Hepatocyte (in vitro differentiated cells): ENCODE measurements around the gene PXDC1. TPM values are rescaled to one million over a fixed set of nuclear protein-coding genes. Genes with fewer than 3 reads are reported as not detected.

Source experiments
- DNase-seq: peaks from one replicate; pipeline ENCODE4 v3.0.0-alpha.2; 2016; ENCODE audit warnings: low spot score
- H2AFZ ChIP-seq: fragments of 200-600 bp; sonication (generic); 2 replicates; pipeline ENCODE4 v1.6.0; 2016; ENCODE audit warnings: antibody characterized with exemption, mild to moderate bottlenecking
- H3K27ac ChIP-seq: fragments of 200-600 bp; sonication (generic); 2 replicates; pipeline ENCODE4 v1.5.1; 2016; ENCODE audit warnings: mild to moderate bottlenecking
- H3K27me3 ChIP-seq: fragments of 200-600 bp; sonication (generic); 2 replicates; pipeline ENCODE4 v1.6.1; 2016
- H3K36me3 ChIP-seq: fragments of 200-600 bp; sonication (generic); replicated peaks from 2 replicates; pipeline ENCODE4 v1.5.1; 2016; ENCODE audit warnings: low read depth; ENCODE audit not compliant: insufficient read depth
- H3K4me1 ChIP-seq: fragments of 200-600 bp; sonication (generic); 2 replicates; pipeline ENCODE4 v1.5.1; 2016; ENCODE audit warnings: mild to moderate bottlenecking, moderate library complexity; ENCODE audit not compliant: insufficient read depth
- H3K4me2 ChIP-seq: fragments of 200-600 bp; sonication (generic); 2 replicates; pipeline ENCODE4 v1.6.0; 2016
- H3K4me3 ChIP-seq: fragments of 200-600 bp; sonication (generic); 2 replicates; pipeline ENCODE4 v1.5.1; 2016; ENCODE audit warnings: mild to moderate bottlenecking
- H3K79me2 ChIP-seq: fragments of 200-600 bp; sonication (generic); 2 replicates; pipeline ENCODE4 v1.6.0; 2017; ENCODE audit warnings: mild to moderate bottlenecking
- H3K9me2 ChIP-seq: fragments of 200-600 bp; sonication (generic); replicated peaks from 2 replicates; pipeline ENCODE4 v1.6.0; 2017; ENCODE audit warnings: mild to moderate bottlenecking; ENCODE audit not compliant: insufficient read depth
- H3K9me3 ChIP-seq: fragments of 200-600 bp; sonication (generic); 2 replicates; pipeline ENCODE4 v1.5.1; 2016; ENCODE audit warnings: low read depth, mild to moderate bottlenecking
- H4K20me1 ChIP-seq: fragments of 200-600 bp; sonication (generic); 2 replicates; pipeline ENCODE4 v1.6.0; 2016; ENCODE audit warnings: mild to moderate bottlenecking; ENCODE audit not compliant: insufficient read depth, poor library complexity, severe bottlenecking
- EZH2 ChIP-seq: fragments of 200-600 bp; sonication (generic); IDR thresholded peaks from 2 replicates; pipeline ENCODE4 v1.6.1; 2016; ENCODE audit warnings: antibody characterized with exemption, mild to moderate bottlenecking, borderline replicate concordance
- EZH2phosphoT487 ChIP-seq: fragments of 200-600 bp; sonication (generic); IDR thresholded peaks from one replicate; pipeline ENCODE4 v1.6.1; 2018; ENCODE audit warnings: antibody characterized with exemption, mild to moderate bottlenecking, low read depth, moderate library complexity; ENCODE audit not compliant: unreplicated experiment, severe bottlenecking
- WGBS: methylation state at CpG from one replicate; pipeline ENCODE4 v1.1.6; 2016; ENCODE audit warnings: low lambda C conversion rate; ENCODE audit errors: missing lambda C conversion rate; 5-methylcytosine and 5-hydroxymethylcytosine counted together
- polyA plus RNA-seq: library from polyadenylated mRNA; unstranded; fragments of >200 nt; fragmentation: Nextera tagmentation; extraction: Ambion mirVana; gene quantifications from 2 replicates; pipeline ENCODE4 v1.2.1, GENCODE V29; 2016
- total RNA-seq: library from RNA; depleted of rRNA; stranded (reverse); fragments of >200 nt; gene quantifications from 2 replicates; pipeline ENCODE4 v1.2.3, GENCODE V29; 2014
- TF ChIP-seq, protein P1 (sequence below): fragments of 200-600 bp; sonication (generic); IDR thresholded peaks from 2 replicates; pipeline ENCODE4 v1.5.1; 2016; ENCODE audit warnings: antibody characterized with exemption, mild to moderate bottlenecking; ENCODE audit not compliant: poor library complexity

Gene PXDC1
- total and polyA plus RNA-seq, 2 experiments from 2014 or later: 83.8 to 90.8 TPM

DNA sequence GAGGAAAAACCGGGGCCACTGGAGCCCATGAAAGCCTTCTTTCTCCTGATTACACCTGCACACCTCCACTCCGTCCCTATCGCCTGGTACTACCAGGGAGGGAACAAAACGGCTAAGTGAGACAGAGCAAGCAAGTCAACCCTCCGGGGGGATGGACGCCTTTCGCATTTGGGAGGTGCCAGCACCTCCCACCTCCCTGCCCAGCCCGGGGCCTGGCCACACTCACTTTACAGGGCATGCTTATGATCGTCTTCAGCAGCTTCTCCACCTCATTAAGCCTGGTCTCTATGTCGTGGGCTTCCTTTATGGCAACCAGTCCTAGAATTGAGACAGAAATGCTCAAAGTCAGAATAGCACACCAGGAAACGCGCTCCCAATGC, 13.7 kb downstream of the PXDC1 start:
- Histone ChIP-seq H3K9me3 (no peaks in the 10 kb centered on the region), H3K27me3 (no peaks in the 10 kb centered on the region), H3K79me2 (peaks cover 96% of the 10 kb centered on the region), H2AFZ (no peak overlapping the region), H3K9me2 (no peaks in the 10 kb centered on the region), H3K4me3 (no peak overlapping the region), H3K4me2 (no peak overlapping the region), H3K36me3 (peaks cover 10% of the 10 kb centered on the region), H3K27ac (no peak overlapping the region), H4K20me1 (peaks cover 80% of the 10 kb centered on the region), H3K4me1 (peaks cover 3% of the 10 kb centered on the region)
- DNase-seq: no peak
- TF ChIP-seq EZH2: no peak
- no peak for TF ChIP-seq EZH2phosphoT487
- TF ChIP-seq, protein P1, sequence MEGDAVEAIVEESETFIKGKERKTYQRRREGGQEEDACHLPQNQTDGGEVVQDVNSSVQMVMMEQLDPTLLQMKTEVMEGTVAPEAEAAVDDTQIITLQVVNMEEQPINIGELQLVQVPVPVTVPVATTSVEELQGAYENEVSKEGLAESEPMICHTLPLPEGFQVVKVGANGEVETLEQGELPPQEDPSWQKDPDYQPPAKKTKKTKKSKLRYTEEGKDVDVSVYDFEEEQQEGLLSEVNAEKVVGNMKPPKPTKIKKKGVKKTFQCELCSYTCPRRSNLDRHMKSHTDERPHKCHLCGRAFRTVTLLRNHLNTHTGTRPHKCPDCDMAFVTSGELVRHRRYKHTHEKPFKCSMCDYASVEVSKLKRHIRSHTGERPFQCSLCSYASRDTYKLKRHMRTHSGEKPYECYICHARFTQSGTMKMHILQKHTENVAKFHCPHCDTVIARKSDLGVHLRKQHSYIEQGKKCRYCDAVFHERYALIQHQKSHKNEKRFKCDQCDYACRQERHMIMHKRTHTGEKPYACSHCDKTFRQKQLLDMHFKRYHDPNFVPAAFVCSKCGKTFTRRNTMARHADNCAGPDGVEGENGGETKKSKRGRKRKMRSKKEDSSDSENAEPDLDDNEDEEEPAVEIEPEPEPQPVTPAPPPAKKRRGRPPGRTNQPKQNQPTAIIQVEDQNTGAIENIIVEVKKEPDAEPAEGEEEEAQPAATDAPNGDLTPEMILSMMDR: no peak
- 94% methylated on average over 11 of the region's 12 CpGs for WGBS

- Histone ChIP-seq H3K4me1 (no peaks in the 10 kb centered on the region), H3K4me2 (no peak overlapping the region), H4K20me1 (peaks cover 83% of the 10 kb centered on the region), H3K27ac (no peak overlapping the region), H3K36me3 (peaks cover 10% of the 10 kb centered on the region), H3K79me2 (peaks cover 96% of the 10 kb centered on the region), H3K27me3 (no peaks in the 10 kb centered on the region), H3K9me2 (no peaks in the 10 kb centered on the region), H3K4me3 (no peak overlapping the region), H3K9me3 (no peaks in the 10 kb centered on the region), H2AFZ (no peak overlapping the region)
- 91% methylated on average over 24 of the region's 25 CpGs for WGBS
- DNase-seq: no peak
- TF ChIP-seq, protein P1: no peak
- no peak for TF ChIP-seq EZH2phosphoT487
- no peak for TF ChIP-seq EZH2
Observed at GRCh38 chr6:3737149-3737830, 14.2 kb downstream of the PXDC1 start.

DNA sequence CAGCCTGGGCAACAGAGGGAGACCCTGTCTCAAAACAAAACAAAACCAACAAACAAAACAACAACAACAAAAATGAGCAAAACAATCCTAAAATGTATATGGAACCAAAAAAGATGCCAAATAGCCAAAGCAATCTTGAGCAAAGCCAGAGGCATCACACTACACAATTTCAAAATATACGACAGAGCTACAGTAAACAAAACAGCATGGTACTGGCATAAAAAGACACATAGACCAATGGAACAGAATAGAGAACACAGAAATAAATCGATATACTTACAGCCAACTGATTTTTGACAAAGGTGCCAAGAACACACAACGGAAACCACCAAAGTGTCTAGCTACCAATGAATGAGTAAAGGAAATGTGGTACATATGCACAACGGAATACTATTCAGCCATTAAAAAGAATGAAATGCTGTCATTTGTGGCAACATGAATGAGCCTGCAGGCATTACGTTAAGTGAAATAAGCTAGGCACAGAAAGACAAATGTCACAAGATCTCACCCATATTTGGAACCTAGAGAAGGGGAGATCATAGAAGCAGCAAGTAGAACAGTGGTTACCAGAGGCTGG, 16.4 kb downstream of the PXDC1 start:
- no peak overlapping the region for H3K4me3 ChIP-seq
- H3K36me3 ChIP-seq: peaks cover 10% of the 10 kb centered on the region
- H3K4me1 ChIP-seq: no peaks in the 10 kb centered on the region
- peaks cover 81% of the 10 kb centered on the region for H4K20me1 ChIP-seq
- no peak for TF ChIP-seq EZH2
- TF ChIP-seq EZH2phosphoT487: no peak
- TF ChIP-seq, protein P1: no peak
- peaks cover 96% of the 10 kb centered on the region for H3K79me2 ChIP-seq
- H3K27ac ChIP-seq: no peak overlapping the region
- H3K9me2 ChIP-seq: no peaks in the 10 kb centered on the region
- DNase-seq: no peak
- H3K9me3 ChIP-seq: no peaks in the 10 kb centered on the region
- H3K4me2 ChIP-seq: no peak overlapping the region
- H2AFZ ChIP-seq: no peak overlapping the region
- H3K27me3 ChIP-seq: no peaks in the 10 kb centered on the region
- WGBS: 99% methylated on average over 5 of the region's 5 CpGs

DNA sequence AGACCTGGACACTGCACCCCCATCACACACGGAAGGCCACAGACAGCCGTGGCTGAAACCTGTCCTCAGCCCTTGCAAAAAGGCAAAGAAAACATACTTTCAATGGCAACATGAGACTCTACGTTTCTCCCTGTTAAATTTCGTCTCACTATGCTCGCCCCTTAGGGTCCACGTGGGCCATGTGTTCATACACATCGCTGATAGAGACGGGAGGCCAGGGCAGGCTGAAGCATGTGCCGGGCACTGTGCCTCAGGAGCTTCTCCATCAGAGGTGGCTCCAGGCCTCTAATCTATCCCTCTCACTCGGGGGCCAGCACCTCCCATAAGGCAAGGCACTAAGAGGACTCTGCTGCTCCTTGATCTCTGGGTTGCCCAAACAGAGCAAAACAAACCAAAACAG, 17.5 kb downstream of the PXDC1 start:
- Histone ChIP-seq H3K9me2 (no peaks in the 10 kb centered on the region), H3K79me2 (peaks cover 96% of the 10 kb centered on the region), H3K27ac (no peak overlapping the region), H4K20me1 (peaks cover 80% of the 10 kb centered on the region), H2AFZ (no peak overlapping the region), H3K36me3 (peaks cover 10% of the 10 kb centered on the region), H3K4me1 (no peaks in the 10 kb centered on the region), H3K4me2 (no peak overlapping the region), H3K9me3 (no peaks in the 10 kb centered on the region), H3K27me3 (no peaks in the 10 kb centered on the region), H3K4me3 (no peak overlapping the region)
- TF ChIP-seq, protein P1: no peak
- TF ChIP-seq EZH2phosphoT487: no peak
- no peak for TF ChIP-seq EZH2
- DNase-seq: no peak
- WGBS: 92% methylated on average over 10 of the region's 10 CpGs
